COR-L47 (cell line): ENCODE data around the gene MMP15.
"Not testable (repeated sequence)": the region's sequence is repeated elsewhere in the genome, so short reads cannot be mapped to it uniquely, and the experiment has no call there.

ENCODE experiments used
- DNase-seq: peaks from one replicate; lab custom pipeline; 2025; lab: John Stamatoyannopoulos, UW

MMP15 gene

GRCh38 chr16:57996406-57997175 is 29.0 kb upstream of the MMP15 start:
- no peak for DNase-seq

- DNase-seq, result no peak
Measured at GRCh38 chr16:57997176-57997527, 28.4 kb upstream of the MMP15 start.

GRCh38 chr16:57997528-57998265 is 27.9 kb upstream of the MMP15 start:
- DNase-seq, result no peak

GRCh38 chr16:57998486-57998885 is 27.1 kb upstream of the MMP15 start:
- no peak for DNase-seq

GRCh38 chr16:57998992-57999365 is 26.6 kb upstream of the MMP15 start:
- no peak for DNase-seq

- DNase-seq, result no peak
Measured at GRCh38 chr16:57999366-57999970, 26.1 kb upstream of the MMP15 start.

- no peak for DNase-seq
Measured at GRCh38 chr16:57999971-58000705, 25.4 kb upstream of the MMP15 start, which contains the start of gene ZNF319. Gene ZNF319 (minus strand): TSS chr16:58000672. CDS start chr16:57998265, 2,407 bp downstream.

GRCh38 chr16:58000706-58001676 is 24.6 kb upstream of the MMP15 start, which contains the start of gene USB1:
Gene USB1 (plus strand): TSS chr16:58001407. CDS start chr16:58001484, 77 bp downstream.
- DNase-seq, result peak; percentile 76

GRCh38 chr16:58001781-58002415 is 23.7 kb upstream of the MMP15 start:
- DNase-seq, result no peak

GRCh38 chr16:58002416-58002800 is 23.1 kb upstream of the MMP15 start:
- no peak for DNase-seq

GRCh38 chr16:58002936-58003335 is 22.6 kb upstream of the MMP15 start:
- DNase-seq, result no peak

- DNase-seq, result not testable (repeated sequence)
Measured at GRCh38 chr16:58004736-58005135, 20.8 kb upstream of the MMP15 start.

GRCh38 chr16:58009856-58010416 is 15.6 kb upstream of the MMP15 start:
- DNase-seq, result no peak

GRCh38 chr16:58010886-58011285 is 14.7 kb upstream of the MMP15 start:
- no peak for DNase-seq

GRCh38 chr16:58011652-58012051 is 13.9 kb upstream of the MMP15 start:
- no peak for DNase-seq

GRCh38 chr16:58012481-58012880 is 13.1 kb upstream of the MMP15 start:
- DNase-seq, result no peak

- no peak for DNase-seq
Measured at GRCh38 chr16:58013201-58013956, 12.2 kb upstream of the MMP15 start.

- no peak for DNase-seq
Measured at GRCh38 chr16:58016840-58017446, 8.6 kb upstream of the MMP15 start.

- no peak for DNase-seq
Measured at GRCh38 chr16:58018803-58019202, 6.8 kb upstream of the MMP15 start.
